ENCODE measurements around the gene ABHD4. TPM values are rescaled to one million over a fixed set of nuclear protein-coding genes. Genes with fewer than 3 reads are reported as not detected.
A peak's percentile ranks its signal among the peaks of the same experiment; 100 is the strongest.
"Not testable (repeated sequence)": the region's sequence is repeated elsewhere in the genome, so short reads cannot be mapped to it uniquely, and the experiment has no call there.

The ABHD4 gene
- total RNA-seq, 2 experiments from 2014 or later: 11.8 to 13.8 TPM

GRCh38 chr14:22583994-22584393 lies 14.1 kb upstream of the ABHD4 start:
- Mint-ChIP-seq H3K27ac (peak overlapping the region; percentile 4), H3K4me1 (peaks cover 70% of the 10 kb centered on the region), H3K36me3 (peaks cover 25% of the 10 kb centered on the region), H3K27me3 (no peaks in the 10 kb centered on the region), H3K9me3 (ENCODE audit: low read depth) (no peaks in the 10 kb centered on the region), H3K4me3 (no peak overlapping the region)
- CTCF ChIA-PET: interaction anchor here (1.1 to 14.7 kb wide), 4 partner anchors 13 to 289 kb away, joined by 3 to 172 read pairs (median 4); no protein-coding TSS in a partner anchor
- ATAC-seq: no peak
- DNase-seq: no peak

DNA sequence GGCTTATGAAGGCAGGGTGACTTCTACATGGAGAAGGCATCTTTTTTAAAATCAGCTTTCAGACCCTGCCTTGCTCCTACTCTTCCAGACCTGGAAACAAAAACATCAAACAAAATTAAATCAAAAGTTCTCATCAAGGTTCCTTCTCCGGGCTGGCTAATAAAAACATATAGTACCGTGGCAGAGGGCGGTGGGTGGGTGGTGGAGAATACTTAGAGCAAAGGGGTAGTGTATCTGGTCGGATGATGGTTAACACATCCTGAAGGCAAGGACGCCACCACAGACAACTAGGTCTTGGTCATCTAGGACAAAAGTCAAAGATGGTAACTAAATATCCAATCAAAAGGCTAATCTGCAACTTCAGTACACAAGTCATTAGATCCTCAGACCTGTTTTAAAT lies 10.9 kb upstream of the ABHD4 start:
- no peak for DNase-seq
- H3K36me3 Mint-ChIP-seq: peaks cover 20% of the 10 kb centered on the region
- H3K27ac Mint-ChIP-seq: peak overlapping the region; percentile 100
- peaks cover 76% of the 10 kb centered on the region for H3K4me1 Mint-ChIP-seq
- CTCF ChIA-PET: interaction anchor here (1.3 to 14.7 kb wide), 2 partner anchors 17 to 30 kb away, joined by 3 to 172 read pairs; no protein-coding TSS in a partner anchor
- ATAC-seq: no peak
- H3K4me3 Mint-ChIP-seq: peak overlapping the region; percentile 86
- H3K27me3 Mint-ChIP-seq: no peaks in the 10 kb centered on the region
- no peaks in the 10 kb centered on the region for H3K9me3 Mint-ChIP-seq (ENCODE audit: low read depth)

DNA sequence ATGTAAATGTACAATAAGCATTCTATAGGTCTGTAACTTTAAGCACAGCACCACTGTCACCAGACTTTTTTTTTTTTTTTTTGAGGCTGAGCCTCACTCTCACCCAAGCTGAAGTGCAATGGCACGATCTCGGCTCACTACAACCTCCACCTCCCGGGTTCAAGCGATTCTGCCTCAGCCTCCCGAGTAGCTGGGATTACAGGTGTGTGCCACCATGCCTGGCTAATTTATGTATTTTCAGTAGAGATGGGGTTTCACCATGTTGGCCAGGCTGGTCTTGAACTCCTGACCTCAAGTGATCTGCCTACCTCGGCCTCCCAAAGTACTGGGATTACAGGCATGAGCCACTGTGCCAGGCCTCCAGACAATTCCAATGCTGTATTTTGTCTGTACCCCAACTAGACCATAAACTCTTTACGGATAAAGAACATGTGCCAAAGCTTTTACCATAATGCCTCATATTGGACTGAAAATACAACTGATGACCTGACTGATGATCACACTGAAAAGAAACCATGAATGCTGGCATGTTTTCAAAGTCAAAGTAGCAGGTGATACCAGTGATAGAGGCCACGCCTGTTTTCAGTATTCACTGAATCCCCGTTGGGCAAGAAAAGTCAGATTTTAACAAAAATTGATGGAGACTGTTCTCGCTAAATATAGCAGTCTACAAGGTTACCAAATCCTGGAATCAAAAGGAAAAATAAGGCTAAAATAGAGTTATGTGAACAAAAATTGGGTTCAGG lies 10.2 kb upstream of the ABHD4 start:
- Mint-ChIP-seq H3K4me1 (peaks cover 71% of the 10 kb centered on the region), H3K4me3 (peak overlapping the region; percentile 86), H3K36me3 (peaks cover 18% of the 10 kb centered on the region), H3K27ac (peak overlapping the region; percentile 100)
- CTCF ChIA-PET: interaction anchor here (0.6 to 14.7 kb wide), 9 partner anchors 11 to 399 kb away, joined by 3 to 172 read pairs (median 8); no protein-coding TSS in a partner anchor
- not testable (repeated sequence) for H3K9me3 Mint-ChIP-seq (ENCODE audit: low read depth); ATAC-seq; DNase-seq; H3K27me3 Mint-ChIP-seq

DNA sequence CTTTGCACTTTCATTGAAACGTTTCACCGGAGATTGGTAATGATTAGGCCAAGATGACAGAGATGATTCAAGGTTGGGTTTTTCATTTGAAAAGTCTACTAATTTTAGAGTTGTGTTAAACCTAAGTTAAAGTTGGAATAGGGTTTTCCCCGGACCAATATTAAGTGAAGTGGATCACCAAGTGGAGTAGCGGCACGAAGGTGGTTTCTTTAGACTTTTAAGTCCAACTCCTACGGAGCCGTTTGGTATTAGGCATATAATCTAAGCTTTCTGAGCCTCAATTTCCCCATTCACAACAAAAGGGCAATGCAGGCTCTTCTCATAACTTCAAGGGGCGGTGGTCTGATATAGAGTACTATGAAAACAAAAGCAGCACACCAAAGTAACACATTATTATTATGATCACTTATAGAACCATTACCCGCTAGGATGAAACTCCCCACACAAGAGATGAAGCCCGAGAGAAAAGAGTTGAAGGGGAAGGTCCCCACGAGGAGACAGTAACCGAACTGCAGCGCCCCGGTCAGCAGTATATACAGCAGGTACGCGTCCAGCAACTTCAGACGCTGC lies 9.5 kb upstream of the ABHD4 start:
- Mint-ChIP-seq H3K27ac (peak overlapping the region; percentile 100), H3K36me3 (peaks cover 12% of the 10 kb centered on the region), H3K9me3 (ENCODE audit: low read depth) (no peaks in the 10 kb centered on the region), H3K4me1 (peaks cover 63% of the 10 kb centered on the region), H3K27me3 (peaks cover 2% of the 10 kb centered on the region), H3K4me3 (peak overlapping the region; percentile 86)
- CTCF ChIA-PET: interaction anchor here (0.6 to 14.7 kb wide), 21 partner anchors 10 to 764 kb away, joined by 3 to 172 read pairs (median 6); partner anchors contain the start of genes ABHD4 and OXA1L
- no peak for DNase-seq
- no peak for ATAC-seq

- DNase-seq (peak; percentile 100), ATAC-seq (peak; percentile 90)
- Mint-ChIP-seq H3K27ac (peak within 1 kb of the TSS; percentile 100), H3K4me3 (peak within 1 kb of the TSS; percentile 86), H3K27me3 (peaks cover 2% of the 10 kb centered on the region), H3K4me1 (peaks cover 56% of the 10 kb centered on the region), H3K36me3 (peaks cover 12% of the 10 kb centered on the region), H3K9me3 (ENCODE audit: low read depth) (no peaks in the 10 kb centered on the region)
- CTCF ChIA-PET: interaction anchor here (0.6 to 14.7 kb wide), 25 partner anchors 9 to 1842 kb away, joined by 3 to 172 read pairs (median 4); partner anchors contain the start of genes ABHD4 and OXA1L
Measured at GRCh38 chr14:22589096-22589839, 8.8 kb upstream of the ABHD4 start, which contains the start of gene DAD1. Gene DAD1 (minus strand): TSS chr14:22589224. CDS start chr14:22589157, 67 bp downstream.

- DNase-seq (no peak), ATAC-seq (no peak)
- H3K9me3 Mint-ChIP-seq (ENCODE audit: low read depth): no peaks in the 10 kb centered on the region
- no peak overlapping the region for H3K4me3 Mint-ChIP-seq
- peak overlapping the region; percentile 60 for H3K27ac Mint-ChIP-seq
- H3K27me3 Mint-ChIP-seq: peaks cover 5% of the 10 kb centered on the region
- H3K36me3 Mint-ChIP-seq: peaks cover 2% of the 10 kb centered on the region
- CTCF ChIA-PET: interaction anchor here (0.8 to 1.9 kb wide), 3 partner anchors 260 to 615 kb away, joined by 3 to 4 read pairs (median 4); no protein-coding TSS in a partner anchor
- H3K4me1 Mint-ChIP-seq: peaks cover 26% of the 10 kb centered on the region
Measured at GRCh38 chr14:22593189-22593588, 4.9 kb upstream of the ABHD4 start.

DNA sequence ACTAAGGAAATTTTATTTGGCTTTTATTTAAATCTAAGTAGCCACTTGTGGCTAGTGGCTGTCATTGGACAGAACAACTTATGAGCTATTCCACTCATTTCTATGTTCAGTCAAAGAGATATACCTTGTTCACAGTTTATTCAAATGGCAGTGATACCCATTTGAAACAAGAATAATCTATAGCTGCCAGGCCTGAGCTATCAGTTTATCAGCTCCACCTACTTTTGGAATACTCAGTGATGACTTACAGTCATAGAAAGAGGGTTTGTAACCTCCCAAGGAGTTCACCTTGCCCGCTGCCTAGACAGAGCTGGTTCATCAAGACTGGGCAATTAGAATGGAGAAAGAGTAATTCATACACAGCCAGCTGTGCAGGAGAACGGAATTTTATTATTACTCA lies 4.5 kb upstream of the ABHD4 start:
- Mint-ChIP-seq H3K4me3 (no peak overlapping the region), H3K27me3 (peaks cover 5% of the 10 kb centered on the region), H3K27ac (no peak overlapping the region), H3K9me3 (ENCODE audit: low read depth) (no peaks in the 10 kb centered on the region), H3K36me3 (peaks cover 2% of the 10 kb centered on the region), H3K4me1 (peaks cover 25% of the 10 kb centered on the region)
- CTCF ChIA-PET: interaction anchor here (0.8 to 1.2 kb wide), 2 partner anchors 260 to 337 kb away, joined by 3 to 4 read pairs; no protein-coding TSS in a partner anchor
- DNase-seq (no peak), ATAC-seq (no peak)

DNA sequence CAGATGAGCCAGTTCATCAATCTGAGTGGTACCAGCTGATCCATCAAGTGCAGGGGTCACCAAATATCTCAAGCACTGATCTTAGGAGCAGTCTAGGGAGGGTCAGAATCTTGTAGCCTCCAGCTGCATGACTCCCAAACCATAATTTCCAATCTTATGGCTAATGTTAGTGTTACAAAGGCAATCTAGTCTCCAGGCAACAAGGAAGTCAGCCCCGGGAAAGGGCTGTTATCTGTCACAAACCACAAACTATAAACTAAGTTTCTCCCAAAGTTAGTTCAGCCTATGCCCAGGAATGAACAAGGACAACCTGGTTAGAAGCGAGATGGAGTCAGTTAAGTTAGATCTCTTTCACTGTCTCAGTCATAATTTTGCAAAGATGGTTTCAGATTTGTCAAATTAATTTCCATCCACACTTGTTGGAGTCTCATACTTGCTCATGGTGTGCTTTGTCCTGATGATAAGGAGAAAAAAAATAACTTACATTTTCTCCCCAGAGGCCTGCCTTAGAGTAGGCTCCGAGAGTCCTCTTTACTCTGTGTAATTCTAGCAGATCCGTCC lies 3.9 kb upstream of the ABHD4 start:
- Mint-ChIP-seq H3K27me3 (peaks cover 5% of the 10 kb centered on the region), H3K9me3 (ENCODE audit: low read depth) (no peaks in the 10 kb centered on the region), H3K36me3 (no peaks in the 10 kb centered on the region), H3K27ac (no peak overlapping the region), H3K4me3 (no peak overlapping the region), H3K4me1 (peaks cover 29% of the 10 kb centered on the region)
- DNase-seq (no peak), ATAC-seq (no peak)
- CTCF ChIA-PET: interaction anchor here (1.0 to 1.2 kb wide), 2 partner anchors 65 to 259 kb away, joined by 4 read pairs; no protein-coding TSS in a partner anchor

GRCh38 chr14:22596354-22596879 lies 1.7 kb upstream of the ABHD4 start:
- H3K4me3 Mint-ChIP-seq: no peak overlapping the region
- no peak for ATAC-seq
- H3K36me3 Mint-ChIP-seq: no peaks in the 10 kb centered on the region
- CTCF ChIA-PET: interaction anchor here (0.9 to 3.8 kb wide), 3 partner anchors 13 to 39 kb away, joined by 3 to 31 read pairs (median 3); no protein-coding TSS in a partner anchor
- no peaks in the 10 kb centered on the region for H3K9me3 Mint-ChIP-seq (ENCODE audit: low read depth)
- no peak overlapping the region for H3K27ac Mint-ChIP-seq
- peaks cover 5% of the 10 kb centered on the region for H3K27me3 Mint-ChIP-seq
- no peak for DNase-seq
- H3K4me1 Mint-ChIP-seq: peaks cover 25% of the 10 kb centered on the region

DNA sequence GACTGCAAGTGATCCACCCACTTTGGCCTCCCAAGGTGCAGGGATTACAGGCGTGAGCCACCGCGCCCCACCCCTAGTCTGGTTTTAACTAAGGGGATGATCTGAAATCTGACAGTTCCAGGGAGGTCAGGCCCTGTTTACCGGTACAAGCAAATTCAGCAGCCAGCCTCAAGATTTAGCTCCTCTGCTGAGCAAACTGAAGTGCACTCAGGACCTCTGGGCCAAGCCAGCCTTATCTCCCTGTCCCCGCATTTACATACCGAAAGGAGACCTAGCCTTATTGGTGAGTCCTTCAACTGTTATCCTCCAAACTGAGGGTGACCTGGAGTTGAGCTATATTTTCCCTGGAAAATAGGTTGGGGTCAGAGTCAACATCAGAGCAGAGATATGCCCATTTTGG lies 835 bp upstream of the ABHD4 start:
- peak overlapping the region; percentile 20 for H3K4me3 Mint-ChIP-seq
- no peaks in the 10 kb centered on the region for H3K9me3 Mint-ChIP-seq (ENCODE audit: low read depth)
- H3K27me3 Mint-ChIP-seq: peaks cover 5% of the 10 kb centered on the region
- DNase-seq: no peak
- H3K27ac Mint-ChIP-seq: no peak overlapping the region
- ATAC-seq: no peak
- CTCF ChIA-PET: interaction anchor here (0.9 to 3.8 kb wide), 10 partner anchors 7 to 257 kb away, joined by 3 to 31 read pairs (median 4); partner anchors contain the start of gene DAD1
- peaks cover 5% of the 10 kb centered on the region for H3K36me3 Mint-ChIP-seq
- peaks cover 29% of the 10 kb centered on the region for H3K4me1 Mint-ChIP-seq

DNA sequence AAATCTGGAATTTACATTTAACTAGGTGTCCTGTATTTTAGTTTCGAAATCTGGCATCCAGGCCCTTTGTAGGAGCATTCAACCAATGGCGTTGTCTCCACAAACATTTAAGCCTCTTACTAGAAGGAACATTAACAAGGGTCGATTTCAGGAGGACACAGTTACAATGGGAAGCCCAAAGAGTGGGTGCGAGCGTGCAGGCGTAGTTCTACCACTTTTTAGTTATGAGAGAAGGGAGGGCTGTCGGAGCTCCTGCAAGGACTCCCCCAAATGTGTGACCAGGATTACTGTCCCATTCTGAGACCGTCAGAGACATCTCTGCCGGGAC lies 365 bp upstream of the ABHD4 start:
- H3K27me3 Mint-ChIP-seq: peaks cover 5% of the 10 kb centered on the region
- no peaks in the 10 kb centered on the region for H3K9me3 Mint-ChIP-seq (ENCODE audit: low read depth)
- H3K4me1 Mint-ChIP-seq: peaks cover 29% of the 10 kb centered on the region
- peaks cover 8% of the 10 kb centered on the region for H3K36me3 Mint-ChIP-seq
- peak overlapping the region; percentile 70 for H3K27ac Mint-ChIP-seq
- DNase-seq (no peak), ATAC-seq (no peak)
- CTCF ChIA-PET: interaction anchor here (0.6 to 3.8 kb wide), 11 partner anchors 8 to 866 kb away, joined by 3 to 31 read pairs (median 3); partner anchors contain the start of gene DAD1
- peak overlapping the region; percentile 92 for H3K4me3 Mint-ChIP-seq

DNA sequence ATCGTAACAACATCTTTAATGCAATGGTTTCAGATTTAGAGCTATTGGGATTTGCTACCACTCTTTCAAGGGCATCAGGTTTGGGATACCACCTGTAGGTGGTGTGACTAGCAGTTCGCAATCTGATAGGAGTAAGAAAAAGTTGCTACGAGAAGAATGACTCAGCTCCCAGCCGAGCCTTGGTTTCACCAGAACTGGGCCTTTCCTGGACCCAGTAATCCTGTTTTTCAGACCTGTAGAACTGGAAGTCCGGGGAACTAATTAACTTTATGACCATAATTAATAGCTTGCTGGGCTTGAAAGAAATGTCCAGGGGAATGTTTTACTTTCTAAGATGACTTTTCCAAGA lies 770 bp downstream of the ABHD4 start:
- H3K27ac Mint-ChIP-seq: peak overlapping the region; percentile 85
- peak overlapping the region; percentile 92 for H3K4me3 Mint-ChIP-seq
- peaks cover 16% of the 10 kb centered on the region for H3K36me3 Mint-ChIP-seq
- ATAC-seq: peak; percentile 68
- no peaks in the 10 kb centered on the region for H3K9me3 Mint-ChIP-seq (ENCODE audit: low read depth)
- CTCF ChIA-PET: interaction anchor here (0.7 to 3.8 kb wide), 14 partner anchors 9 to 470 kb away, joined by 3 to 31 read pairs (median 4); partner anchors contain the start of gene DAD1
- peaks cover 29% of the 10 kb centered on the region for H3K4me1 Mint-ChIP-seq
- DNase-seq: peak; percentile 60
- peaks cover 3% of the 10 kb centered on the region for H3K27me3 Mint-ChIP-seq

Measured in activated CD8-positive, alpha-beta memory T cell treated with anti-CD3 and anti-CD28 coated beads, Interleukin-2, amount 10 ng/mL, durations not matched to agents 7 days and 5 days (primary cell).